HEK293 (cell line): ENCODE data around the gene NUP88.

Source experiments
- CTCF ChIA-PET: fragments of 350-600 bp; formaldehyde crosslinking; extraction: SDS; loops from one replicate; lab custom pipeline; 2021; ENCODE audit warnings: antibody characterized with exemption; lab: Yijun Ruan, JAX
- POLR2A ChIA-PET: fragments of 300-600 bp; formaldehyde crosslinking; extraction: SDS; loops from one replicate; lab custom pipeline; 2020; ENCODE audit warnings: antibody characterized with exemption, inconsistent platforms; lab: Yijun Ruan, JAX
- H3K27ac ChIP-seq: fragments of 200-500 bp; sonication (Bioruptor generic); 2 replicates; pipeline ENCODE4 v1.5.1; 2014; ENCODE audit warnings: low read depth, low read length, control low read depth, inconsistent platforms; ENCODE audit errors: extremely low read depth
- H3K36me3 ChIP-seq, 2 experiments: fragments of 200-500 bp in 1 of 2; sonication (Bioruptor generic) in 1 of 2; 1 replicate in 1 of 2; 2 replicates in 1 of 2; pipeline ENCODE4 v1.5.1; 2014 to 2017; ENCODE audit warnings: inconsistent platforms in 2 of 2, low read length in 2 of 2; ENCODE audit not compliant: control insufficient read depth in 2 of 2, insufficient read depth in 1 of 2
- H3K4me1 ChIP-seq: fragments of 200-500 bp; sonication (Bioruptor generic); 2 replicates; pipeline ENCODE4 v1.5.1; 2014; ENCODE audit warnings: mild to moderate bottlenecking, low read length, inconsistent platforms; ENCODE audit not compliant: control insufficient read depth, insufficient read depth
- H3K4me3 ChIP-seq: 2 replicates; pipeline ENCODE4 v1.5.1; 2011; ENCODE audit warnings: low read depth, mild to moderate bottlenecking, control low read depth, low read length, moderate library complexity
- H3K9me3 ChIP-seq: fragments of 200-500 bp; sonication (Bioruptor generic); 2 replicates; pipeline ENCODE4 v1.5.1; 2014; ENCODE audit warnings: low read depth, low read length, inconsistent platforms; ENCODE audit not compliant: control insufficient read depth, insufficient read depth
- KLF1 ChIP-seq: fragments of 450-650 bp; formaldehyde crosslinking; IDR thresholded peaks from 2 replicates; pipeline ENCODE4 v1.5.1; 2016; ENCODE audit warnings: missing biosample characterization, missing genetic modification characterization
- KLF10 ChIP-seq: fragments of 450-650 bp; IDR thresholded peaks from 2 replicates; pipeline ENCODE4 v1.5.1; 2018; ENCODE audit warnings: missing biosample characterization, mild to moderate bottlenecking, missing genetic modification characterization
- OVOL3 ChIP-seq: fragments of 450-650 bp; formaldehyde crosslinking; IDR thresholded peaks from 2 replicates; pipeline ENCODE4 v1.5.1; 2016; ENCODE audit warnings: missing biosample characterization, missing genetic modification characterization
- TSHZ1 ChIP-seq: fragments of 450-650 bp; formaldehyde crosslinking; IDR thresholded peaks from 2 replicates; pipeline ENCODE4 v1.5.1; 2016; ENCODE audit warnings: missing biosample characterization, missing genetic modification characterization, borderline replicate concordance
- ZBTB7A ChIP-seq: fragments of 450-650 bp; formaldehyde crosslinking; IDR thresholded peaks from 2 replicates; pipeline ENCODE4 v1.5.1; 2016; ENCODE audit warnings: low read depth, missing biosample characterization, missing genetic modification characterization
- ZFP3 ChIP-seq: fragments of 450-650 bp; formaldehyde crosslinking; IDR thresholded peaks from 2 replicates; pipeline ENCODE4 v1.5.1; 2016; ENCODE audit warnings: low read depth, missing biosample characterization, missing genetic modification characterization
- ZNF157 ChIP-seq: fragments of 450-650 bp; formaldehyde crosslinking; IDR thresholded peaks from 2 replicates; pipeline ENCODE4 v1.5.1; 2016; ENCODE audit warnings: missing biosample characterization, missing genetic modification characterization
- ZNF23 ChIP-seq: fragments of 450-650 bp; formaldehyde crosslinking; IDR thresholded peaks from 2 replicates; pipeline ENCODE4 v1.5.1; 2016; ENCODE audit warnings: missing biosample characterization, missing genetic modification characterization, borderline replicate concordance
- ZNF354C ChIP-seq: fragments of 450-650 bp; formaldehyde crosslinking; IDR thresholded peaks from 2 replicates; pipeline ENCODE4 v1.5.1; 2016; ENCODE audit warnings: missing biosample characterization, missing genetic modification characterization, low read depth, borderline replicate concordance
- ZNF398 ChIP-seq: fragments of 450-650 bp; formaldehyde crosslinking; IDR thresholded peaks from 2 replicates; pipeline ENCODE4 v1.5.1; 2017; ENCODE audit warnings: missing biosample characterization, missing genetic modification characterization
- ZNF433 ChIP-seq: fragments of 450-650 bp; formaldehyde crosslinking; IDR thresholded peaks from 2 replicates; pipeline ENCODE4 v1.5.1; 2016; ENCODE audit warnings: missing biosample characterization, missing genetic modification characterization, low read depth
- ZNF558 ChIP-seq: fragments of 450-650 bp; formaldehyde crosslinking; IDR thresholded peaks from 2 replicates; pipeline ENCODE4 v1.5.1; 2016; ENCODE audit warnings: missing biosample characterization, missing genetic modification characterization
- ZNF585B ChIP-seq: fragments of 450-650 bp; formaldehyde crosslinking; IDR thresholded peaks from 2 replicates; pipeline ENCODE4 v1.5.1; 2016; ENCODE audit warnings: missing biosample characterization, missing genetic modification characterization
- ZNF623 ChIP-seq: fragments of 450-650 bp; formaldehyde crosslinking; IDR thresholded peaks from 2 replicates; pipeline ENCODE4 v1.5.1; 2016; ENCODE audit warnings: missing biosample characterization, missing genetic modification characterization
- ZNF658 ChIP-seq: fragments of 450-650 bp; formaldehyde crosslinking; IDR thresholded peaks from 2 replicates; pipeline ENCODE4; 2016; ENCODE audit warnings: missing biosample characterization, missing genetic modification characterization
- ZNF747 ChIP-seq: fragments of 450-650 bp; formaldehyde crosslinking; IDR thresholded peaks from 2 replicates; pipeline ENCODE4 v1.5.1; 2016; ENCODE audit warnings: missing biosample characterization, missing genetic modification characterization
- ZNF791 ChIP-seq: fragments of 450-650 bp; formaldehyde crosslinking; IDR thresholded peaks from 2 replicates; pipeline ENCODE4 v1.5.1; 2016; ENCODE audit warnings: missing biosample characterization, missing genetic modification characterization
- TF ChIP-seq, protein P1 (sequence below): fragments of 450-650 bp; formaldehyde crosslinking; IDR thresholded peaks from 2 replicates; pipeline ENCODE4 v1.5.1; 2017; ENCODE audit warnings: missing biosample characterization, mild to moderate bottlenecking, missing genetic modification characterization, moderate library complexity
- TF ChIP-seq, protein P2 (sequence below): fragments of 450-650 bp; formaldehyde crosslinking; optimal IDR thresholded peaks from 2 replicates; pipeline ENCODE3; 2016; ENCODE audit warnings: missing biosample characterization, mild to moderate bottlenecking, missing genetic modification characterization
- TF ChIP-seq, protein P3 (sequence below): fragments of 450-650 bp; formaldehyde crosslinking; IDR thresholded peaks from 2 replicates; pipeline ENCODE4 v1.5.1; 2016; ENCODE audit warnings: missing biosample characterization, missing genetic modification characterization
- TF ChIP-seq, protein P4 (sequence below): fragments of 450-650 bp; formaldehyde crosslinking; IDR thresholded peaks from 2 replicates; pipeline ENCODE4 v1.5.1; 2016; ENCODE audit warnings: missing biosample characterization, missing genetic modification characterization
- TF ChIP-seq, protein P5 (sequence below): fragments of 450-650 bp; formaldehyde crosslinking; IDR thresholded peaks from 2 replicates; pipeline ENCODE4 v1.5.1; 2016; ENCODE audit warnings: missing biosample characterization, missing genetic modification characterization

Gene NUP88

DNA sequence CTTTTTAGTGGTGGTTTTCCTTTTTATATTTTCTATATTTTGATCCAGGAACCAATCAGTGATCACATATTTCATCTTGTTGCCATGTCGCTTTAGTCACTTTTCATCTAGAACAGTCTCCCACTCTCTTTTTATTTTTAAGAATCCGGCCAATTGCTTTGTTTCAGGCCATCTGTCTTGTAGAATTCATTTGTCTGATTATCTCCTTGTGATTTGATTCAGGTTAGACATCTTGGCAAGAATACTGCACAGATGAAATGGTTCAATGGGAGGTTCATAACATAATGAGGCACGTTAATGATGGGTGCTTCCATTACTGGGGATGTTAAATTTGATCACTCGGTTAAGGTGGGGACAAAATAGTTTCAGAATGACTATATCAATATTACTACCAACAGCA is 49.1 kb downstream of the NUP88 start (continued):
- no peak for TF ChIP-seq ZNF398 (tag by site-specific recombination)
- TF ChIP-seq ZNF585B (tag by site-specific recombination): no peak
- TF ChIP-seq ZNF623: no peak

GRCh38 chr17:5365831-5366230 is 53.6 kb downstream of the NUP88 start:
- no peaks in the 10 kb centered on the region for H3K9me3 ChIP-seq
- TF ChIP-seq KLF10 (tag by site-specific recombination) (no peak), ZNF23 (no peak), ZNF791 (tag by site-specific recombination) (no peak), ZNF157 (tag by site-specific recombination) (no peak), ZNF747 (no peak), ZFP3 (tag by site-specific recombination) (no peak), ZBTB7A (tag by site-specific recombination) (no peak), ZNF558 (tag by site-specific recombination) (no peak)
- H3K4me1 ChIP-seq: no peaks in the 10 kb centered on the region
- POLR2A ChIA-PET: no interaction called here
- H3K4me3 ChIP-seq: no peak overlapping the region
- H3K27ac ChIP-seq: no peak overlapping the region
- peaks cover 71 to 75% of the 10 kb centered on the region in 2 experiments for H3K36me3 ChIP-seq
- CTCF ChIA-PET: no interaction called here

GRCh38 chr17:5364696-5365095 is 54.8 kb downstream of the NUP88 start:
- no peak overlapping the region for H3K27ac ChIP-seq
- peaks cover 68 to 73% of the 10 kb centered on the region in 2 experiments for H3K36me3 ChIP-seq
- no peaks in the 10 kb centered on the region for H3K4me1 ChIP-seq
- no peaks in the 10 kb centered on the region for H3K9me3 ChIP-seq
- H3K4me3 ChIP-seq: no peak overlapping the region
- ChIA-PET CTCF (no interaction called here), POLR2A (interaction anchor here (0.7 kb wide), 1 partner anchor 81 kb away, joined by 4 read pairs; no protein-coding TSS in a partner anchor)
- TF ChIP-seq, protein P1, sequence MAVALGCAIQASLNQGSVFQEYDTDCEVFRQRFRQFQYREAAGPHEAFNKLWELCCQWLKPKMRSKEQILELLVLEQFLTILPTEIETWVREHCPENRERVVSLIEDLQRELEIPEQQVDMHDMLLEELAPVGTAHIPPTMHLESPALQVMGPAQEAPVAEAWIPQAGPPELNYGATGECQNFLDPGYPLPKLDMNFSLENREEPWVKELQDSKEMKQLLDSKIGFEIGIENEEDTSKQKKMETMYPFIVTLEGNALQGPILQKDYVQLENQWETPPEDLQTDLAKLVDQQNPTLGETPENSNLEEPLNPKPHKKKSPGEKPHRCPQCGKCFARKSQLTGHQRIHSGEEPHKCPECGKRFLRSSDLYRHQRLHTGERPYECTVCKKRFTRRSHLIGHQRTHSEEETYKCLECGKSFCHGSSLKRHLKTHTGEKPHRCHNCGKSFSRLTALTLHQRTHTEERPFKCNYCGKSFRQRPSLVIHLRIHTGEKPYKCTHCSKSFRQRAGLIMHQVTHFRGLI (tag by site-specific recombination): no peak
- TF ChIP-seq ZNF354C (tag by site-specific recombination) (no peak), KLF10 (tag by site-specific recombination) (no peak), KLF1 (no peak), ZNF658 (tag by site-specific recombination) (no peak), ZNF433 (tag by site-specific recombination) (no peak), TSHZ1 (tag by site-specific recombination) (no peak), OVOL3 (tag by site-specific recombination) (no peak)
- TF ChIP-seq, protein P2, sequence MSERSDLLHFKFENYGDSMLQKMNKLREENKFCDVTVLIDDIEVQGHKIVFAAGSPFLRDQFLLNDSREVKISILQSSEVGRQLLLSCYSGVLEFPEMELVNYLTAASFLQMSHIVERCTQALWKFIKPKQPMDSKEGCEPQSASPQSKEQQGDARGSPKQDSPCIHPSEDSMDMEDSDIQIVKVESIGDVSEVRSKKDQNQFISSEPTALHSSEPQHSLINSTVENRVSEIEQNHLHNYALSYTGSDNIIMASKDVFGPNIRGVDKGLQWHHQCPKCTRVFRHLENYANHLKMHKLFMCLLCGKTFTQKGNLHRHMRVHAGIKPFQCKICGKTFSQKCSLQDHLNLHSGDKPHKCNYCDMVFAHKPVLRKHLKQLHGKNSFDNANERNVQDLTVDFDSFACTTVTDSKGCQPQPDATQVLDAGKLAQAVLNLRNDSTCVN (tag by site-specific recombination): no peak
- TF ChIP-seq, protein P3, sequence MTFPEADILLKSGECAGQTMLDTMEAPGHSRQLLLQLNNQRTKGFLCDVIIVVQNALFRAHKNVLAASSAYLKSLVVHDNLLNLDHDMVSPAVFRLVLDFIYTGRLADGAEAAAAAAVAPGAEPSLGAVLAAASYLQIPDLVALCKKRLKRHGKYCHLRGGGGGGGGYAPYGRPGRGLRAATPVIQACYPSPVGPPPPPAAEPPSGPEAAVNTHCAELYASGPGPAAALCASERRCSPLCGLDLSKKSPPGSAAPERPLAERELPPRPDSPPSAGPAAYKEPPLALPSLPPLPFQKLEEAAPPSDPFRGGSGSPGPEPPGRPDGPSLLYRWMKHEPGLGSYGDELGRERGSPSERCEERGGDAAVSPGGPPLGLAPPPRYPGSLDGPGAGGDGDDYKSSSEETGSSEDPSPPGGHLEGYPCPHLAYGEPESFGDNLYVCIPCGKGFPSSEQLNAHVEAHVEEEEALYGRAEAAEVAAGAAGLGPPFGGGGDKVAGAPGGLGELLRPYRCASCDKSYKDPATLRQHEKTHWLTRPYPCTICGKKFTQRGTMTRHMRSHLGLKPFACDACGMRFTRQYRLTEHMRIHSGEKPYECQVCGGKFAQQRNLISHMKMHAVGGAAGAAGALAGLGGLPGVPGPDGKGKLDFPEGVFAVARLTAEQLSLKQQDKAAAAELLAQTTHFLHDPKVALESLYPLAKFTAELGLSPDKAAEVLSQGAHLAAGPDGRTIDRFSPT (tag by site-specific recombination): no peak
- TF ChIP-seq, protein P4, sequence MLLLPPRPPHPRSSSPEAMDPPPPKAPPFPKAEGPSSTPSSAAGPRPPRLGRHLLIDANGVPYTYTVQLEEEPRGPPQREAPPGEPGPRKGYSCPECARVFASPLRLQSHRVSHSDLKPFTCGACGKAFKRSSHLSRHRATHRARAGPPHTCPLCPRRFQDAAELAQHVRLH (tag by site-specific recombination): no peak
- TF ChIP-seq, protein P5, sequence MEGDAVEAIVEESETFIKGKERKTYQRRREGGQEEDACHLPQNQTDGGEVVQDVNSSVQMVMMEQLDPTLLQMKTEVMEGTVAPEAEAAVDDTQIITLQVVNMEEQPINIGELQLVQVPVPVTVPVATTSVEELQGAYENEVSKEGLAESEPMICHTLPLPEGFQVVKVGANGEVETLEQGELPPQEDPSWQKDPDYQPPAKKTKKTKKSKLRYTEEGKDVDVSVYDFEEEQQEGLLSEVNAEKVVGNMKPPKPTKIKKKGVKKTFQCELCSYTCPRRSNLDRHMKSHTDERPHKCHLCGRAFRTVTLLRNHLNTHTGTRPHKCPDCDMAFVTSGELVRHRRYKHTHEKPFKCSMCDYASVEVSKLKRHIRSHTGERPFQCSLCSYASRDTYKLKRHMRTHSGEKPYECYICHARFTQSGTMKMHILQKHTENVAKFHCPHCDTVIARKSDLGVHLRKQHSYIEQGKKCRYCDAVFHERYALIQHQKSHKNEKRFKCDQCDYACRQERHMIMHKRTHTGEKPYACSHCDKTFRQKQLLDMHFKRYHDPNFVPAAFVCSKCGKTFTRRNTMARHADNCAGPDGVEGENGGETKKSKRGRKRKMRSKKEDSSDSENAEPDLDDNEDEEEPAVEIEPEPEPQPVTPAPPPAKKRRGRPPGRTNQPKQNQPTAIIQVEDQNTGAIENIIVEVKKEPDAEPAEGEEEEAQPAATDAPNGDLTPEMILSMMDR (tag by site-specific recombination): no peak
